Activated T-helper 1 cell treated with Interleukin-2 at 50 U/mL for 16 hours (primary cell): ENCODE measurements around the gene PHC3.

Source experiments
- DNase-seq: peaks from one replicate; pipeline ENCODE4 v3.0.0-alpha.2; 2020; ENCODE audit warnings: low read depth

The PHC3 gene

GRCh38 chr3:170078620-170079281 is 102.8 kb downstream of the PHC3 start:
- DNase-seq = no peak

GRCh38 chr3:170077361-170077760 is 104.2 kb downstream of the PHC3 start:
- no peak for DNase-seq

DNA sequence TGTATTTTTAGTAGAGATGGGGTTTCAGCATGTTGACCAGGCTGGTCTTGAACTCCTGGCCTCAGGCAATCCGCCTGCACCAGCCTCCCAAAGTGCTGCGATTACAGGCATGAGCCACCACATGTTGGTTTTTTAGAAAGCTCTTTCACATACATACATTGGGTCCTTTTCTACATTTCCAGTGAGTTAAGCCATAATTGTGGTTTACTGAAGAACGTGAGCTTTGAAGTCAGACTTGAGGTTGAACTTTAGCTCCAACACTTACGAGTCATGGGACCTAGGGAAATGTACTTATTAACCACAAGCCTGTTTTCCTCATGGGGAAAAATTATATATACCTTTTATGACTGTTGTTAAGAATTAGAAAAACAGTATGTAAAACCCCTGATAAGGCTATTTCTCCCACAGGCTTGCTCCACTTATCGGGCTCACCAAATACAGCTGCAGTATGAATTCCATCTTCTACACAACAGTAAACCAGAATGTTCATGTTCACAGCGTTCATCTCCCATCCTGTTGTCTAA is 104.8 kb downstream of the PHC3 start:
- no peak for DNase-seq

DNA sequence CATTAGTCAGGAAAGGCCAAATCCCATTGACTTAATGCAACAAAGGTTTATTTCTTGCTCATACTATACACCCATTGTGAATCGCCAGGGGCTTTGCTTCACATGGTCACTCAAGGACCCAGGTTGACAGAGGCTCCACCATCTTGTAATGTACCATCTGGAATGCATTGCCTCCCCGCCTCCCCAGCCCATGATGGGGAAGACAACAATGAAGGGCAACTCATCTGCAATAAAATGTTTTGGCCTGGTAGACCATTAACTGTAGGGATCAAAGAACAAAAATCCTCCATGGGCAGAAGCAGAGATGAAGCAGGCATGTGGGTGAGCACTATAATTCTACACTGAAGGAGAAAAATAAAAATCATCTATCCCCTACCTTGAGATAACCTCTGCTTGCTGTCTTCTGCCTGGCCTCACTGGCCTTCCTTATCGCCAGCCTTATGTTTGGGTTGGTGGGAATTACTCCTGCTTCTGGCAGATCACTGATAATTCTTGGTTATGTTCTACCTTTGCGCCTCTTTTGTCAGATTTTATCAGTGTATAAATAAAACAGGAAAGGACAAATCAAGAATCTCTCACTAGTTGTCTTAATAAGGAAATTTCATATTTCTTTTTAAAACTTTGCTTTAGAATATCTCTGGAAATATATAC is 106.0 kb downstream of the PHC3 start:
- no peak for DNase-seq

DNA sequence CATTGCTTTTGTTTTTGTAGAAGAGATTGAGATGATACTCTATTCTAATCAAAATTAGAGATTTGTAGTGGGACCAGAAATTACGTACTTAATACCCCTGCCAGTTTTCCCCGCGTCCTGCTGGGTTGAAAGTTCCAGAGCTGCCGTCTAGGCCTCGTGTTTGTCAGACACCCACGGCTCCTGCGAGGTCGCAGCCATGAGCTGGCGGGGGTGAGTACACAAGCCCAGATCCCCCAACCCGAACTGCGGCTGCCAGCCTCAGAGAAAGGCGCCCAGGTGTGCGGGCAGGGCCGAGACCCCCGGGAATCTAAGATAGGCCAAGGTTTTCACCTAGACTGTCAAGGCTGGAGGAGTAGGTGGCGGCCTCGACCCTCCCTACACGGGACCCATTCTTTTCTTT is 117.4 kb downstream of the PHC3 start:
- DNase-seq = no peak

GRCh38 chr3:170063691-170064090 is 117.8 kb downstream of the PHC3 start:
- DNase-seq = no peak

- DNase-seq = no peak
Measured at GRCh38 chr3:170062769-170063168, 118.8 kb downstream of the PHC3 start.

DNA sequence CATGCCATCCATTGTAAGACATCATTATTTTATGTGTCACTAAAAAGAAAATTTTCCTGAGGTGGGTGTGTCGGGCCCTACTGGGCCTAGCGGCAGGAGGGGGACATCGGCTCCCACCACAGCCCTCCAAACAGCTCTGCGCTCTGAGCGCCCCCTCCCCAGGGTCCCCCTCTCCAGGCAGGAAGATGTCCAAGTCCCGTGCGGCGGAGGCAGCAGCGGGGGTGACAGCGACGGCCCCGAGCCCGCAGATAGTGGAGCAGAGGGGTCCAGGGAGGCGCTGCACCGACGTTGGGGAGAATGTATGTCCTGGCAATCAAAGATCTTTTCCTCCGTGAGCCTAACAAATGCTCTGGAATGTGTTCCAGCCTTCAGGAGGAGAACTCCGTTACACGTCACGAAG is 119.5 kb downstream of the PHC3 start:
- DNase-seq = no peak

DNA sequence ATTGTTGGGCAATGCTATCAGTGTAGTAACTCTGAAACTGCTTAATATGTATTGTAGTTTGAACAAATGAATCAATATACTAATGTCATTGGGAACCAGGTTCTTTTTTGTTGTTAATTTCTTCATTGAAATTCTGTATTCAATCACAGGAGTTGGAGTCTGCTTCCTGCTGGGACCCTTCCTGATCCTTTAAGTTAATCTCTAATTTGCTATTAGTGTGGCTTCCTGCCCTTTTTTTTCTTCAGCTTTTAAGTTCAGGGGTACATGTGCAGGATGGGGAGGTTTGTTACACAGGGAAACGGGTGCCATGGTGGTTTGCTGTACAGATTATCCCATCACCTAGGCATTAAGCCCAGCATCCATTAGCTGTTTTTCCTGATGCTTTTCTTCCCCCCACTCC is 122.1 kb downstream of the PHC3 start:
- DNase-seq = no peak

GRCh38 chr3:170058127-170058526 is 123.4 kb downstream of the PHC3 start:
- no peak for DNase-seq

- DNase-seq = no peak
Measured at GRCh38 chr3:170057550-170057949, 124.0 kb downstream of the PHC3 start.

DNA sequence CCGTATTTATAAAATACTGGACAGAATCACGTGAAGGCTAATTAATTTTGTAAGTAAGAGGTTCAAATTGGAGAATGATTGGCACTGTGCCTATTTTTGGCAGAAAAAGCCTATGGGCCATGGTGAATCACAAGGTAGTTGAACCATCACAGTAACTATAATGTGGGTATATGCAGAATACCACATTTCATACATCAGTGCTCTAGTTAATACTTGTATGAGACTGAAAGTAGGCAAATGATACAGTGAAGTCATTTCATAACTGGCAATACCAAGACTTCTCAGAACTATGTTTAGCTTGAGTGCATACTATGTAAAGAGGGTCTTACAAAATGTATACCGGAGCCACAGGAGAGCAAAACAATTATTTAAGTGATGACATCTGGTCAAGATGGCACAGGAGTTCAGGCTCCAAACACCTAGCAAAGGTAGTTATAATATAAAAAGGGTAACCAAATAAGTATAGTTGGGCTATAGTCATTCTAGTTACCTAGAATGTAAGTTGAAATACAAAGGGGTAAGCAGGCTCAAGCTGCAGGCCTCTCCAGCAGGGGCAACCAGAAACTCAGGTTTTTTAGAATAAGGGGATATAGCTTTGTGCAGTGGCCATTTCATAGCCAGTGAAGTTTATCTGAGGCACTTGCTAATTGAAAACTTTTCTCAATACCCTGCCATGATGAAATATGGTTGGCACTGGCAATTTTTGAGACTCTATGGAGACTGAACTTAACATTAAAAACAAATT is 124.7 kb downstream of the PHC3 start:
- no peak for DNase-seq

DNA sequence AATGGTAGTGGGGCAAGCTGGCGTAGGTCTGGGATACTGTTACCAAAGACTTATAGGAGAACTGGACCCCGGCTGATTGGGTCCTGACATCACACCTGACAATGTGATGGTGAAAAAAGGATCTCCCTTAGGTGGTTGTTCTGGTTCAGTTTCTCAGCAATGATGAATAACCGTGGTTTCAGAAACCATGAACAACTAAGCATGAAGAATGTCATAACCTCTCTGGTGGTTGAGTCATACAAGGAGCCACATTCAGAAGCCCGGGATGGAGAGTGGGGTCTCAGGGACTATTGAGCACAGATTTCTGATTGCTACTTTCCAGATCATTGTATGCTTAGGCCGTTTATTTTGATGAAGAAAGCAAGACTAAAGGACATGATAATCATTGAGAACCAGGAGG is 126.3 kb downstream of the PHC3 start:
- DNase-seq = no peak

- DNase-seq = no peak
Measured at GRCh38 chr3:170054204-170054603, 127.3 kb downstream of the PHC3 start.

- DNase-seq = no peak
Measured at GRCh38 chr3:170052398-170052797, 129.1 kb downstream of the PHC3 start.

- no peak for DNase-seq
Measured at GRCh38 chr3:170050753-170051152, 130.8 kb downstream of the PHC3 start.

DNA sequence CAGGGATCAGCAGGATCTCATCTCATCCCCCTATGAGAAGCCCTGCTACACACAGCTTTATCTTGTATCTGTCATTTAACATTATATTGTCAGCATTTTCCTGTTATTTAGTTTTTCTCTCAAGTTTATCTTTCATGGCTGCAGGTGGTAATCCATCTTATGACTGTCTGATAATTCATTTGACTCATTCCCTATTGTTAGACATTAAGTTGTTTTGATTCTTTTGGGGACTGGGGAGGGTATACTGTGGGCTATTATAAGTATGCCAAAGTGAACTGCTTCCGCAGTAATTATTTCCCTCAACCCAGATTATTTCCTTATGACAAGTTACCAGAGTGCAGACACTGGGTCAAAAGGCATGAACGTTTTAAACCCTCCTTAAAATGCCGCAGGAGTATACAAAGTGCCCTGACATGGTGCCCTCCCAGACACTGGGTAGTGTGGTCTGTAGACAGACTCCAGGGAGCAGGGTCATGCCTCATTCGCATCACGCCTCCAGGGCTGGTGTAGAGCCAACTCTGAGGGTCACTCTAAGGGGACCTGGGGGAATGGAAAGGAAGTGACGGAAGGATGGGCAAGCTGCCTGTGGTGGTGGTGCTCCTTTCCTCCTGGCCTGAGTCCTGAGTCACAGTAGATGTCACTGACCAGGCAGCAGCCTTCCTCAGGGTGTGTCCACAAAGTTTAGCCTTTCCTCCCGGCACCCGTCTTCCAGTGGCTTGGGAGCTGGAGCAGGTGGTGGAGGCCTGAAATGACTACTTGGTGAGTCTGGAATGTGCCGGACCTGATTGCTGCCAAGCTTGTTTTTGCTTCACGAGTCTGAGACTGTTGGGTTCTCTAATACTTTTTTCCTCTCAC is 132.2 kb downstream of the PHC3 start:
- DNase-seq = no peak

DNA sequence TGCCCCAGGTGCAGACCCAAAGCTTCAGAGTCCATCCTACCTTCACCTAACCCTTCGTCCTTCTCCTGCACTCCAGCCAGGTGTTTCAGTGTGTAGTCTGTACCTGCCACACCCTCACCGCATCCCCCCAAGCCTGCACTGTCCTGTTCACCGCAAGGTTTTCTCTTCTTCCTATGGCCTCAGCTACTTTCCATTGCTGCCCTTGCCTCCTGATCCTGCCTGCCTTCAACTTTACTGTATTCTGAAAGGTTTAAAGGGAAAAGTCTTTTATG is 134.5 kb downstream of the PHC3 start:
- DNase-seq = no peak

GRCh38 chr3:170046269-170047132 is 135.0 kb downstream of the PHC3 start:
- DNase-seq = no peak

GRCh38 chr3:170044795-170045244 is 136.7 kb downstream of the PHC3 start:
- no peak for DNase-seq

- no peak for DNase-seq
Measured at GRCh38 chr3:170044271-170044670, 137.3 kb downstream of the PHC3 start.
